Peyer's patch (tissue), 4 donors: ENCODE measurements around the gene POTEF. TPM values are rescaled to one million over a fixed set of nuclear protein-coding genes. Genes with fewer than 3 reads are reported as not detected.
"Not testable (repeated sequence)": the region's sequence is repeated elsewhere in the genome, so short reads cannot be mapped to it uniquely, and the experiment has no call there.

Experiments
- DNase-seq, 3 donors: peaks; one replicate each; pipeline ENCODE4 v3.0.0-alpha.2; 2017 to 2019
- H3K27ac ChIP-seq, 4 donors: fragments of 200-600 bp; sonication (generic); one replicate each; pipeline ENCODE4 v1.5.1; 2016 to 2019
- H3K27me3 ChIP-seq, 2 donors: fragments of 200-600 bp; sonication (generic); one replicate each; pipeline ENCODE4 v1.5.1; 2019
- H3K36me3 ChIP-seq, 3 donors: fragments of 200-600 bp; sonication (generic); one replicate each; pipeline ENCODE4 v1.5.1; 2016 to 2019
- H3K4me1 ChIP-seq, 4 donors: fragments of 200-600 bp; sonication (generic); one replicate each; pipeline ENCODE4 v1.5.1; 2016 to 2019
- H3K4me3 ChIP-seq, 4 donors: fragments of 200-600 bp; sonication (generic); 1 replicate in 3 of 4; 2 replicates in 1 of 4; pipeline ENCODE4 v1.5.1; 2016 to 2019; ENCODE audit warnings: mild to moderate bottlenecking in 1 of 4
- H3K9me3 ChIP-seq, 4 donors: fragments of 200-600 bp; sonication (generic); one replicate each; pipeline ENCODE4 v1.5.1; 2016 to 2019; ENCODE audit warnings: mild to moderate bottlenecking in 1 of 4
- CTCF ChIP-seq, 6 experiments: fragments of 450-650 bp in 4 of 6; fragments of 200-600 bp in 2 of 6; sonication (generic) in 1 of 6; IDR thresholded peaks; one replicate each; pipeline ENCODE4 v1.5.1; 2017 to 2019; ENCODE audit warnings: antibody characterized with exemption in 6 of 6, mild to moderate bottlenecking in 3 of 6, moderate library complexity in 1 of 6
- POLR2A ChIP-seq, 2 donors: fragments of 450-650 bp; IDR thresholded peaks; one replicate each; pipeline ENCODE4 v1.5.1; 2017; ENCODE audit warnings: antibody characterized with exemption in 2 of 2, mild to moderate bottlenecking in 2 of 2, moderate library complexity in 2 of 2
- total RNA-seq, 4 donors: library from RNA; depleted of rRNA; stranded (reverse); fragments of >200 nt; gene quantifications; one replicate each; pipeline ENCODE4 v1.1.0, GENCODE V29; 2016

The POTEF gene
- total RNA-seq, 4 donors from 2014 or later, result 0.28 TPM; not detected in 3

GRCh38 chr2:130150181-130151144 is 21.4 kb upstream of the POTEF start:
- H3K27ac ChIP-seq, result no peak overlapping the region
- H3K4me3 ChIP-seq, result no peak overlapping the region
- H3K36me3 ChIP-seq, result peaks cover 0 to 30% (median 0%) of the 10 kb centered on the region in 3 donors
- H3K9me3 ChIP-seq, result no peaks in the 10 kb centered on the region
- H3K27me3 ChIP-seq, result no peaks in the 10 kb centered on the region
- TF ChIP-seq POLR2A (IDR thresholded peaks at IDR 0.05) (no peak), CTCF (IDR thresholded peaks at IDR 0.05) (no peak)
- H3K4me1 ChIP-seq, result no peaks in the 10 kb centered on the region
- DNase-seq, result peak in 1 of 3 donors; percentile 34

GRCh38 chr2:130148515-130148914 is 19.5 kb upstream of the POTEF start:
- H3K27me3 ChIP-seq, H3K4me3 ChIP-seq, H3K4me1 ChIP-seq, DNase-seq, H3K9me3 ChIP-seq, H3K27ac ChIP-seq: not testable (repeated sequence)
- H3K36me3 ChIP-seq, result peaks cover 0 to 16% (median 0%) of the 10 kb centered on the region in 3 donors

- H3K27me3 ChIP-seq, H3K27ac ChIP-seq, H3K36me3 ChIP-seq, H3K4me1 ChIP-seq, H3K9me3 ChIP-seq: not testable (repeated sequence)
- peak; percentile 37 to 77 (median 47) for DNase-seq
- peak within 1 kb of the TSS; percentile 17 to 41 (median 38) for H3K4me3 ChIP-seq
Observed at GRCh38 chr2:130145006-130145414, 16.0 kb upstream of the POTEF start, which contains the start of gene CCDC74B. TSS of gene CCDC74B (minus strand) at chr2:130145112. CDS start at chr2:130144996, 116 bp downstream.

GRCh38 chr2:130143266-130144039 is 14.4 kb upstream of the POTEF start:
- peak in 1 of 3 donors; percentile 25 for DNase-seq
- H3K4me1 ChIP-seq, H3K36me3 ChIP-seq, H3K27ac ChIP-seq, H3K9me3 ChIP-seq, H3K27me3 ChIP-seq: not testable (repeated sequence)
- peak overlapping the region in 1 of 4 donors; percentile 41 for H3K4me3 ChIP-seq

GRCh38 chr2:130142396-130143265 is 13.6 kb upstream of the POTEF start:
- not testable (repeated sequence) for H3K27me3 ChIP-seq, H3K4me1 ChIP-seq, H3K36me3 ChIP-seq, H3K27ac ChIP-seq, H3K9me3 ChIP-seq, H3K4me3 ChIP-seq
- peak in 1 of 3 donors; percentile 20 for DNase-seq

GRCh38 chr2:130141645-130142370 is 12.8 kb upstream of the POTEF start:
- not testable (repeated sequence) for H3K36me3 ChIP-seq, H3K27ac ChIP-seq, H3K9me3 ChIP-seq, H3K27me3 ChIP-seq, H3K4me1 ChIP-seq, H3K4me3 ChIP-seq
- peak in 1 of 3 donors; percentile 28 for DNase-seq

- not testable (repeated sequence) for H3K4me3 ChIP-seq, H3K4me1 ChIP-seq, H3K27me3 ChIP-seq, H3K9me3 ChIP-seq, H3K36me3 ChIP-seq, H3K27ac ChIP-seq
- peak in 1 of 3 donors; percentile 3 for DNase-seq
Observed at GRCh38 chr2:130141002-130141401, 12.0 kb upstream of the POTEF start.

- peak in 1 of 3 donors; percentile 16 for DNase-seq
Observed at GRCh38 chr2:130140516-130140915, 11.5 kb upstream of the POTEF start.

GRCh38 chr2:130139331-130140280 is 10.6 kb upstream of the POTEF start:
- DNase-seq, result peak in 1 of 3 donors; percentile 37
- not testable (repeated sequence) for H3K27ac ChIP-seq

More at GRCh38 chr2:130140516-130140915, 11.5 kb upstream of the POTEF start:
- not testable (repeated sequence) for H3K27ac ChIP-seq, H3K9me3 ChIP-seq, H3K4me3 ChIP-seq, H3K27me3 ChIP-seq, H3K36me3 ChIP-seq, H3K4me1 ChIP-seq

GRCh38 chr2:130138841-130139251 is 9.8 kb upstream of the POTEF start:
- not testable (repeated sequence) for H3K4me3 ChIP-seq, H3K36me3 ChIP-seq, H3K9me3 ChIP-seq, H3K4me1 ChIP-seq, H3K27me3 ChIP-seq, H3K27ac ChIP-seq
- peak in 1 of 3 donors; percentile 5 for DNase-seq

More at GRCh38 chr2:130139331-130140280, 10.6 kb upstream of the POTEF start:
- H3K9me3 ChIP-seq, H3K36me3 ChIP-seq, H3K27me3 ChIP-seq, H3K4me3 ChIP-seq, H3K4me1 ChIP-seq: not testable (repeated sequence)

GRCh38 chr2:130138326-130138725 is 9.3 kb upstream of the POTEF start:
- peak in 1 of 3 donors; percentile 5 for DNase-seq
- not testable (repeated sequence) for H3K27ac ChIP-seq, H3K36me3 ChIP-seq, H3K4me3 ChIP-seq, H3K4me1 ChIP-seq, H3K9me3 ChIP-seq, H3K27me3 ChIP-seq
